Right ventricle myocardium superior (tissue), 1 donor: ENCODE results near the gene LARP4. TPM values are rescaled to one million over a fixed set of nuclear protein-coding genes. Genes with fewer than 3 reads are reported as not detected.
"Not testable (repeated sequence)": the region's sequence is repeated elsewhere in the genome, so short reads cannot be mapped to it uniquely, and the experiment has no call there.

ENCODE experiments used
- ATAC-seq: fragments of 200-7000 bp; cut with Tn5 transposase; one replicate; pipeline ENCODE4 v1.9.1; 2020; ENCODE audit warnings: mild to moderate bottlenecking; ENCODE audit not compliant: poor library complexity
- DNase-seq: peaks from one replicate; pipeline ENCODE4 v3.0.0-alpha.2; 2020
- intact Hi-C: fragments of 100-400 bp; cut with DNase I; formaldehyde crosslinking; loops from one replicate; pipeline ENCODE4 v1.11.2; 2022
- long read RNA-seq: library from polyadenylated mRNA; unstranded; transcript quantifications from one replicate; pipeline ENCODE4 v2.0.0, GENCODE V29; 2021
- total RNA-seq: library from RNA; stranded (reverse); fragmentation: NEBNext Ultra II Directional; extraction: Animal tissue kit (Norgen Biotek cat#: 25700); gene quantifications from one replicate; pipeline ENCODE4 v1.2.1, GENCODE V29; 2021
- donor health status: DM: no; HTN: yes; CAD: no; lungs with severe emphysema.

The LARP4 gene
- 58.5 TPM for total RNA-seq
- long read RNA-seq, full-length matches to known transcripts: 7 of 34 reads
- long read RNA-seq, partial matches to known transcripts: 14 of 34 reads
- long read RNA-seq, other reads (novel, unspliced or antisense): 13 of 34 reads

- intact Hi-C loops: no loop called here
- DNase-seq (peak; percentile 94), ATAC-seq (peak; percentile 98)
Measured at GRCh38 chr12:50400638-50401499, at the start of gene LARP4. TSS of gene LARP4 (plus strand) at chr12:50400885. CDS start at chr12:50401011, 126 bp downstream.

DNA sequence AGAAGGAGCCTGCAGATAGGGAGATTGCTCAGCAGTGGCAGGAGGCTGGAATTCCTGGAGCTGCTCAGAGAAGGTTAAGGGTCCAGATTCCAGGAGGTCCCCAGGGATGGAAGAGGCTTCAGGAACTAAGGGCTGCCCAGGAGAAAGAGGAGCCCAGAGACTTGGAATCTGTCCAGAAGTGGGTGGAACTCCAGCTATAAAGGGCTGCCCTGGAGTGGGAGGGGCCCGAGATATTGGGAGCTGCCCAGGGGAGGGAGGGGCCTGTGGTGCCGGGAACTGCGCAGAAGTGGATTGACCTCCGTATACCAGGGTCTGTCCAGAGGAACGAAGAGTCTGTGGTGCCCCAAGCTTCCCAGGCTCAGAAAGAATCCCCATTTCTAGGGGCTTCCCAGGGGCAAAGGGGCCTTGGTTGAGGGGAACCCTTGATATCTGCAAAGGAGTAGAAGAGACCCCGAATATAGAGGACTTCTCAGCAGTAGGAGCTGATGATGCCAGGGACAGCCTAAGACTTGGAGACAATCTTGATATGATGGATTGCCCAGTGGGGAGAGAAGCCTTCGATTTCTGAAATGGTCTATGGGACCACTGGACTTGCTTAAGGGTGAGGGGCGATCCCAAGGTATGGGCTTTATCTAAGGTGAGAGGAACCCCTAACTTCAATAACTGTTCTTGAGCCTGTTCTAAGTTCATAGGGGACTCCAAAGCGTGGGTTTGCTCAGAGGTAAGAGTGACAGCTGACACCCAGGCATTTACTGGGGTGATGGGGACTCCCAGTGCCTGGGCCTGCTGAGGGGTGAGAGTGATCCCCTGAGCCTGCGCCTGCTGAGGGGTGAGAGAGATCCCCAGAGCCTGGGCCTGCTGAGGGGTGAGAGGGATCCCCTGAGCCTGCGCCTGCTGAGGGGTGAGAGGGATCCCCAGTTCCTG is 49.3 kb upstream of the LARP4 start:
- DNase-seq (no peak), ATAC-seq (no peak)
- intact Hi-C loops: no loop called here

DNA sequence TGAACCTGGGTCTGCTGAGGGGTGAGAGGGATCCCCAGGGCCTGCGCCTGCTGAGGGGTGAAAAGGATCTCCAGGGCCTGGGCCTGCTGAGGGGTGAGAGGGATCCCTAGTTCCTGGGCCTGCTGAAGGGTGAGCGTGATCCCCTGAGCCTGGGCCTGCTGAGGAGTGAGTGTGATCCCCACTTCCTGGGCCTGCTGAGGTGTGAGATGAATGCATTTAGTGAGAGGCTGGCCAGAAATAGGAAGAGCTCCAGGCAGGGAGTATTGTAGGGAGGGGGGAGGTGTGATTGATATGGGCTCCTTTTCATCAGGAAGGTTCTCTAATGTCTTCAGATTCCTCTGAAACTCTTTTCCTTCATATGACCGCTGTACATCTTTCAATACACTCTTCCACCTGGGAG is 47.3 kb upstream of the LARP4 start:
- no peak for ATAC-seq
- intact Hi-C loops: no loop called here
- DNase-seq: no peak

- intact Hi-C loops: no loop called here
- no peak for DNase-seq
- ATAC-seq: no peak
Measured at GRCh38 chr12:50353869-50354593, 46.7 kb upstream of the LARP4 start.

DNA sequence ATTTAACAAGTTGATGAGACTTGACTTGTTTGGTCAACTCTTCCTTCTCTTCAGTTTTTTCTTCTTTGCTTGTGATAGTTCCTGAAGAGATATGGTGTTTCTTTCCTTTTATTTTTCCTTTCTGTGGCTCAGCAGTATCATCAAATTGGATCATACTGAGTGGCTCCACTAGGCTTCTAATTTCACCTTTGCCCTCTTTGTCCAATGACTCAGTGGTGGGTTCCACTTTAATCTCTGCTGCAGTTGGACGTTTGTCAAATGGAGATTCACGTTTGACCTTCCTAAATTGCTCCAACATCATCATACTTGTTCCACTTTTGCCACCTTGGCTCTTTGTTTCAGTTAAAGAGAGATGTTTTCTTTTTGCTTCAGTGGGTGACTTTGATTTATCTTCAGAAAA is 45.8 kb upstream of the LARP4 start:
- DNase-seq (no peak), ATAC-seq (no peak)
- intact Hi-C loops: no loop called here

GRCh38 chr12:50355365-50355764 is 45.3 kb upstream of the LARP4 start:
- DNase-seq (no peak), ATAC-seq (no peak)
- intact Hi-C loops: no loop called here

- DNase-seq: no peak
- intact Hi-C loops: no loop called here
- ATAC-seq: no peak
Measured at GRCh38 chr12:50362671-50363070, 38.0 kb upstream of the LARP4 start.

DNA sequence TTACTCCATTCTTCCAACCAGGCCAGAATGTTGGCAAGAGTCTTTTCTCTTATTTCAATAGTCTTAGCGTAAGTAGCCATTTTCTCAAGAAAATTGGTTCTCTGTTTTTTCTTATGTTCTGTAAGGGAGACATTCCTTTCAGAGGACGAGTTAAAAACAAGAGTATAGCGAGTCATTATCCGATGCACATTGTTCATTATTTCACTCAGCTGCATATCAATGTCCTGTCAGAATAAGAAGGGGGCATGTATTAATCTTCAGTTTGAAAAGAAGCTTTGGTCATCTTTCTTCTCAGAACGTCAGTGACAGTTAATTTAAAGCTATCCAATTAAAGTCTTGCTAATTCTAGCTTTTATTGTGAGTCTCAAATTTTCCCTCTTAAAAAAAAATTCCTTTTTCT is 37.5 kb upstream of the LARP4 start:
- no peak for ATAC-seq
- intact Hi-C loops: no loop called here
- DNase-seq: no peak

DNA sequence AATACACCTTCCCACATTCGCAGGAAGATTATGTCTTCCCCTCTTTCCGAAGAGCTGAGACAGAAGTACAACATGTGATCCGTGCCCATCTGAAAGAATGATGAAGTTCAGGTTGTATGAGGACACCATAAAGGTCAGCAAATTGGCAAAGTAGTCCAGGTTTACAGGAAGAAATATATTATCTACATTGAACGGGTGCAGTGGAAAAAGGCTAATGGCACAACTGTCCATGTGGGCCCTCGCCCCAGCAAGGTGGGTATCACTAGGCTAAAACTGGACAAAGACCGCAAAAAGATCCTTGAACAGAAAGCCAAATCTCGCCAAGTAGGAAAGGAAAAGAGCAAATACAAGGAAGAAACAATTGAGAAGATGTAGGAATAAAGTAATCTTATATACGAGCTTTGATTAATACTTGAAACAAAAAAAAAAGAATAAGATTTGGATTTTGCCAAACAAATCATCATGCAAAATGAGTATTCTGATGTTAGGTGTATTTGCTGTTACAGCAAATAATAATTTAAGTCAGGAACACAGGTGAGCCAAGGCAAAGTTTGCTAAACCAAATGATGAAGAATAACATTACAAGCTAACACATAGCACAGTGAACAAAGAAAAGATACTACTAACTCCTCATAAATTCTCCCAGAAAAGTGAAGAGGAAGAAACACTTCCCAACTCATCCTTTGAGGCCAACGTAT is 34.8 kb upstream of the LARP4 start:
- intact Hi-C loops: no loop called here
- ATAC-seq (no peak), DNase-seq (no peak)

DNA sequence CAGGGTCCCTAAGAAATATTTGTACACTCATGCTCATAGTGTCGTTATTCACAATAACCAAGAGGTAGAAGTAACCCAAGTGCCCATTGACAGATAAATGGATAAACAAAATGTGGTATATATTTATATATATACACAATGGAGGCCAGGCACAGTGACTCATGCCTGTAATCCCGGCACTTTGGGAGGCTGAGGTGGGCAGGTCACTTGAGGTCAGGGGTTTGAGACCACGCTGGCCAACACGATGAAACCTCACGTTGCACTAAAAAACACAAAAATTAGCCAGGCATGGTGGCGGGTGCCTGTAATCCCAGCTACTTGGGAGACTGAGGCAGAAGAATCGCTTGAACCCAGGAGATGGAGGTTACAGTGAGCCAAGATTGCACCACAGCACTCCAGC is 30.0 kb upstream of the LARP4 start:
- ATAC-seq, intact Hi-C loops, DNase-seq: not testable (repeated sequence)

- intact Hi-C loops: no loop called here
- no peak for DNase-seq
- ATAC-seq: no peak
Measured at GRCh38 chr12:50375802-50376201, 24.9 kb upstream of the LARP4 start.

DNA sequence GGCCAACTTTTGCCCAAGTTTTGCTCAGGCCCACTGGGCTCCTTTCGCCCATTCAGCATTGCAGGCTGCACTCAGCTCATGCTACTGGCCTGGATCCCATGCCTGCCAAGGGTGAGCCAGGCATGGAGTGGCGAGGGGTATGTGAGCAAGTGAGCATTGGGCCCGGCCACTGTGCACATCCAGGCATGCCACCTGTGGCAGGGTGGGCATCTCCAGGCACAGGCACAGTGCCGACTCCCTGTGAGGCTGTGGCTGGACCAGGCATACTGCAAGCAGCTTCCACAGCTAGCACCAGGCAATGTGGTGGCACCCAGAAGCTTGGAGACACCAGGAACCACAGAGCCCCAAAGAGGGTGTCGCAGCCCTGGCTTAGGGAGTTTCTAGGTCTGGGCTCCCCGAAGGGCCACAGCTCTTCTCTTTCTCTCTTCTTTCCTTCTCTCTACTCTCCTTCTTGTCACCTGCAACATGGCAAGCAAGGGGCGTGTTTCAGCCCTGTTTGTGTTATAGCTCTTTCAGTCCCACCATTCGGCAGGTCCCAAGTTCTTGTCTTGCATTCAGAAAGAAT is 19.8 kb upstream of the LARP4 start:
- intact Hi-C loops: no loop called here
- DNase-seq (no peak), ATAC-seq (no peak)

- intact Hi-C loops: no loop called here
- ATAC-seq (no peak), DNase-seq (no peak)
Measured at GRCh38 chr12:50387487-50387886, 13.2 kb upstream of the LARP4 start.

GRCh38 chr12:50387972-50388478 is 12.7 kb upstream of the LARP4 start:
- intact Hi-C loops: no loop called here
- ATAC-seq (no peak), DNase-seq (no peak)

- intact Hi-C loops: not testable (repeated sequence)
Measured at GRCh38 chr12:50388793-50389192, 11.9 kb upstream of the LARP4 start.

GRCh38 chr12:50390316-50390741 is 10.4 kb upstream of the LARP4 start:
- intact Hi-C loops: no loop called here
- no peak for ATAC-seq

More at GRCh38 chr12:50388793-50389192, 11.9 kb upstream of the LARP4 start:
- not testable (repeated sequence) for ATAC-seq, DNase-seq

GRCh38 chr12:50394469-50395029 is 6.1 kb upstream of the LARP4 start:
- intact Hi-C loops: no loop called here
- ATAC-seq (no peak), DNase-seq (no peak)

More at GRCh38 chr12:50390316-50390741, 10.4 kb upstream of the LARP4 start:
- DNase-seq: no peak
